Dermis blood vessel endothelial cell (primary cell): ENCODE data around the gene ADGRG6. TPM values are rescaled to one million over a fixed set of nuclear protein-coding genes. Genes with fewer than 3 reads are reported as not detected.

ENCODE experiments used
- DNase-seq: peaks from one replicate; pipeline ENCODE4 v3.0.0; 2010
- total RNA-seq: library from RNA; depleted of rRNA; stranded (reverse); fragments of >200 nt; gene quantifications from 2 replicates; pipeline ENCODE4 v1.2.3, GENCODE V29; 2014

The ADGRG6 gene
- total RNA-seq, 1 donor from 2014 or later, result 42.2 TPM

GRCh38 chr6:142292166-142292924 lies 9.5 kb upstream of the ADGRG6 start:
- no peak for DNase-seq

DNA sequence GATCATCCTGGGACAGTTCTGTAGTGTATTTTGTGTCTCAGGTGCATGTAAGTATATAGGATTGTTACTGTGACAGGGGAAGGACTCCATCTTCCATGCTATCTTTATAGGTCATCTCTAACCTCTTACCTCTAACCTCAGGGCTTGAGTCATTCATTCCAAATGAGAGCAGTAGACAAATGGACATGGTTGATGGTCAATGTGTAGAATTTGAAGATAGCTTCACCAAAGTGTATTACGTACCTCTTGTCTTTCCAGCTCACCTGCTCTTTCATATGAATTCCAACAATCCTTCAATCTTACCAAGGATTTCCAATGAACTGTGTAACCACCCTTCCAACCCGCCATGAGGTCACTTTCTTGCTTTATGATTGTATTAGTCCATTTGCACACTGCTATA lies 8.7 kb upstream of the ADGRG6 start:
- DNase-seq, result no peak

DNA sequence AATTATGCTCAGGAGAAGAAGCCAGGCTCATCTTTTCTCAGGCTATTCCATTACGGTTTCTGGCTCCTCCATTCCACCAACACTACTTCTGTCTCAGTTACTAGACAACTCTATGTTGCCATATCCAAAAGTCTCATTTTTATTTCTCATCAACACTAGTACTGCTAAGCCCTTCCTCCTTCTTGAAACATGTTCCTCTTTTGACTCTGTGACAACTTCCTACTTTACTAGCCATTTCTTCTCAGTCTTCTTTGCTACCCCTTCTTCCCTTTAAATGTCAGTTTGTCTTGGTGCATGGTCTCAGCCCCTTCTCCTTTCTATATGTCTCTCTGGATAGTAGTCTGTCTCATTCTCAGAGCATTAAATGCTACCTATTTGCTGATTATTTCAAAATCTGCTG lies 7.1 kb upstream of the ADGRG6 start:
- DNase-seq, result no peak

GRCh38 chr6:142296975-142297604 lies 4.7 kb upstream of the ADGRG6 start:
- DNase-seq, result no peak

GRCh38 chr6:142297605-142297995 lies 4.2 kb upstream of the ADGRG6 start:
- no peak for DNase-seq

- peak; percentile 57 for DNase-seq
These were observed 3.6 kb upstream of the ADGRG6 start for GRCh38 chr6:142297996-142298753.

GRCh38 chr6:142300302-142300701 lies 1.5 kb upstream of the ADGRG6 start:
- peak; percentile 17 for DNase-seq

DNA sequence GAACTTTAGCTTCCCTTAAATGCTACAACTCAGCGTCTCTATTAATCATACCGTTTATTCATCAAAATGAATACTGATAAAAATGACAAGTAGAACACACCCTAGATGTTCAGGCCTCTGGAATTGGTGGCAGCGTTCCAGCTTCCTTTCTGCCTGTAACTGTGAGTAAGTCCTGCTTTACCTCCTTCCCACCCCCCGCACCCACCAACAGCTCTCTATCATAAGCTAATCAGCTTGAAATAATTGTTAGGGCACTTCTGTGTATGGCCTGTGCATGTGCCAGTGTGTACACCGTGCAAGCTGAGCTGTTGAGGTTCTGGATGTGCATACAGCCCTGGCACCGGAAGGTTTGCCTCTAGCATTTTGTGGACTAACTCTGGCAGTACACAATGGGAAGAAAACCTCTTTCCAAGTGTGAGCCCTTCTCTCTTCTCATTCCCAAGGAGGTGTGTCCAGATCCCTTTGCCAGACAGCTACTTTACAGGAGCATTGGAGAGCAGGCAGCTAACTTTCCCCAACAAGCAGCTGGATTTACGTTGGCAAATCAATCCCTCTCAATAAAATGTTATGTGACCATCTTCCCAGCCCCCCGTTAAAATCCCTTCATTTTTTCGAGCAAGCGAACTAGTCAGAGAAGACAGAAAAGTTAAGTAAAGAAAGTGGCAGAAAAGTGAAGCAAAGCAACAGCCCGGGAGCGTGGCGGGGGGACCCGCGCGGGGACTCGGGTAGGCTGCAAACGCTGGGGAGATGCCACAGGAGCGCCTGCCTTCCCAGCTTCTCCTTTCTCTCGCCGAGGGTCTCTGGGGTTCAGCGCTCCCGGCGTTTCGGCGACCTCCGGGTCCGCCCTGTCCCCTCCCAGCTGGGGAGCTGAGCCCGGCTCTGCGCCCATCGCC lies 803 bp upstream of the ADGRG6 start:
- DNase-seq, result peak; percentile 90

GRCh38 chr6:142302421-142303175 lies 791 bp downstream of the ADGRG6 start:
- DNase-seq, result peak; percentile 50

- DNase-seq, result peak; percentile 35
These were observed 1.3 kb downstream of the ADGRG6 start for GRCh38 chr6:142303176-142303533.

GRCh38 chr6:142304241-142304640 lies 2.4 kb downstream of the ADGRG6 start:
- peak; percentile 19 for DNase-seq

GRCh38 chr6:142306736-142307135 lies 4.9 kb downstream of the ADGRG6 start:
- no peak for DNase-seq

DNA sequence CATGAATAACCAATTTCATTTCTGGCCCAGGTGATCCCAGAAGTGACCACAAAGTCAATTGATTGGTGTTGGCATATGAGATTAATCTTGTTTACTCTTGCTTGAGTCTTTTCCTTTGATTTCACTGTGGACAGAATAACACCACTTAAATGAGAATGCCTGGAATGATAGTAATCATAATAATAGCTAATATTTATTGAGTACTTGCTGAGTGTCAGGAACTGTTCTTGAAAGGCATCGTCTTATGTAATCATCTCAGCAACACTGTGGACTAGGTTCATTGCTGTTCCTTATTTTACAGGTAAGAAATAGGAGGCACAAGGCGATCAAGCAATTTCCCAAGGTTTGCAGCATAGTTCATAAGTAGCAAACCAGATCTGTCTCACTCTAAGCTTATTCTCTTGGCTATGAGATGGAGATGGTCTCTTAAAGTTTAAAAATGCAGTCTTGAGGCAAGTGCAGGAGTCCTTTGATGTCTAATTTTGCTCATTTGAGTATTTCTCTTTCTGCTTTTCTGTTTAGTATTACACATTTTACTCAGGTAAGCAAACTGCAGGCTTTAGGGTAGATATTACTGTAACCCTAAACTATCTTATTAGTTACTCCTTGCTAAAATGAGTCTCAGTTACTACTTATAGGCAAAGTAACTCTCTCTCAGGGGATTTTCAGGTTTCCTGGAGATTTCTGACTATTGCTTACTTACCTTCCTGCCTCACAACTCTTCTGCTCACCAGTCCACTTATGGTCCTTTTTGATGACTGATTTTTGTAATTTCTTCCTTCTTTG lies 6.3 kb downstream of the ADGRG6 start:
- no peak for DNase-seq

GRCh38 chr6:142309426-142309825 lies 7.6 kb downstream of the ADGRG6 start:
- no peak for DNase-seq

GRCh38 chr6:142313284-142313683 lies 11.5 kb downstream of the ADGRG6 start:
- peak; percentile 74 for DNase-seq

GRCh38 chr6:142316791-142317368 lies 15.1 kb downstream of the ADGRG6 start:
- DNase-seq, result no peak

GRCh38 chr6:142318714-142319113 lies 16.9 kb downstream of the ADGRG6 start:
- DNase-seq, result no peak

DNA sequence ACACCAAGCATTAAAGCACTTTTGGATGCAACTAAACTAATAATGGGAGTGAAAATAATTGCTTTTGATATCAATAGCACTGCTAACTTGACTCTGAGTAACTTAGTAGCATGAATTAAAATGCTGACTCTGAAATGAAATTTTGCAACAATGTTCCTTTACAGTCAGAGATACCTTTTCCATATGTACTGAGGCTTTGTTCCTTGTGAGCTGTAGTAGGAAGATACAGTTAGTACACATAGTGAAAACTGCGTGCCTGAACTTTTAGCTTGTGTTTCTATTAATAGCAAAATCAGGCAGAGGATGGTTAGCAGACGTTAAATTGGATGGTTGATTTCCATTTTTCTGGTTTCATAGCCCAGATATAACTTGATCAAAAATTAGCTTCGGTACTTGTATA lies 18.6 kb downstream of the ADGRG6 start:
- no peak for DNase-seq

DNA sequence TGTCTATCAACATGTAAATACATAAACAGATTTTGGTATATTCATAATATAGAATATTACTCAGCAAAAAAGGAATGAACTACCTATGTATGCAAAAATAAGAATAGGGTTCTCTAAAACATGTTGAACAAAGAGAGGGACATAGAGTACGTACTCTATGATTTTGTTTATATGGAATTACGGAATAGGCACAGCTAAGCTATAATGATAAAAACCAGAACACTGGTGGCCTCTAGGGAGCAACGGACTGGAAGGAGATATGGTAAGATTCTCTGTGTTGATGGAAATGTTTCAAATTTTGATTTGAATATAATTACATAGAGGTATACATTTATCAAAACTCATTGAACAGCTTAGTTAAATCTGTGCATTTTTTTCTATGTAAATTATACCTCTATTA lies 19.6 kb downstream of the ADGRG6 start:
- no peak for DNase-seq

DNA sequence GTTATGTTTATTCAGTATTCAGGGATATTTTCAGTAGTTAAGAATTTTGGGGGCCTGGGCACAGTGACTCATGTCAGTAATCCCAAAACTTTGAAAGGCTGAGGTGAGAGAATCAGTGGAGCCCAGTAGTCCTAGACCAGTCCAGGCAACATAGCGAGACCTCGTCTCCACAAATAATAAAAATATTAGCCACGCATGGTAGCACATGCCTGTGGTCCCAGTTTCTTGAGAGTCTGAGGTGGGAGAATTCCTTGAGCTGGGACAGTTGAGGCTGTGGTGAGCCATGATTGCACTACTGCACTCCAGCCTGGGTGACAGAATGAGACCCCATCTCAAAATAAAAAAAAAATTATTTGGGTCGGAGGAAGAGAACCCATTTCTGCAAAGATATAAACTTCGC lies 20.3 kb downstream of the ADGRG6 start:
- DNase-seq, result no peak
